IMR-90 (cell line): ENCODE measurements around the gene PTGDS. TPM values are rescaled to one million over a fixed set of nuclear protein-coding genes. Genes with fewer than 3 reads are reported as not detected.

Experiments
- ATAC-seq: fragments of 200-7000 bp; cut with Tn5 transposase; 2 replicates; pipeline ENCODE4 v1.9.1; 2020; ENCODE audit warnings: low read depth, mild to moderate bottlenecking, moderate library complexity
- BruUV-seq: library from RNA; stranded (reverse); fragments of 400-500 nt; replicated peaks from 2 replicates; lab custom pipeline; 2021; lab: Mats Ljungman, UMichigan
- CTCF ChIA-PET: fragments of 300-600 bp; formaldehyde crosslinking; extraction: SDS; loops from one replicate; lab custom pipeline; 2021; ENCODE audit warnings: antibody characterized with exemption; lab: Yijun Ruan, JAX
- POLR2A ChIA-PET: fragments of 300-600 bp; sonication (Branson Sonifier 250); formaldehyde crosslinking; loops from one replicate; lab custom pipeline; 2022; ENCODE audit warnings: antibody characterized with exemption; ENCODE audit not compliant: unreplicated experiment; lab: Charles Lee
- DNase-seq: peaks from one replicate; pipeline ENCODE4 v3.0.0; 2013
- H2AFZ ChIP-seq: replicated peaks from 2 replicates; pipeline ENCODE3; 2013; ENCODE audit warnings: low read length, mild to moderate bottlenecking; ENCODE audit not compliant: poor library complexity
- H2AK5ac ChIP-seq: 2 replicates; pipeline ENCODE4 v1.6.1; 2013; ENCODE audit warnings: low read depth, low read length, inconsistent platforms
- H2AK9ac ChIP-seq: replicated peaks from 2 replicates; pipeline ENCODE3; 2013; ENCODE audit warnings: mild to moderate bottlenecking, low read depth, low read length, moderate library complexity; ENCODE audit not compliant: poor library complexity
- H2BK120ac ChIP-seq: 2 replicates; pipeline ENCODE4 v1.6.1; 2013; ENCODE audit warnings: low read depth, low read length, inconsistent platforms
- H2BK15ac ChIP-seq: 3 replicates; pipeline ENCODE4 v1.6.1; 2013; ENCODE audit warnings: low read depth, low read length, inconsistent platforms
- H2BK20ac ChIP-seq: 2 replicates; pipeline ENCODE4 v1.6.1; 2013; ENCODE audit warnings: low read depth, mild to moderate bottlenecking, inconsistent platforms, low read length, moderate library complexity
- H2BK5ac ChIP-seq: 2 replicates; pipeline ENCODE4 v1.6.1; 2013; ENCODE audit warnings: mild to moderate bottlenecking, low read depth, low read length, inconsistent platforms; ENCODE audit not compliant: poor library complexity, severe bottlenecking
- H3K14ac ChIP-seq: replicated peaks from 2 replicates; pipeline ENCODE4 v1.6.1; 2013; ENCODE audit warnings: low read depth, low read length, inconsistent platforms
- H3K18ac ChIP-seq: 2 replicates; pipeline ENCODE4 v1.6.1; 2013; ENCODE audit warnings: low read depth, low read length, control low read depth
- H3K23ac ChIP-seq: 2 replicates; pipeline ENCODE4 v1.6.1; 2013; ENCODE audit warnings: low read depth, low read length, inconsistent platforms
- H3K27ac ChIP-seq: 2 replicates; pipeline ENCODE4 v1.5.1; 2013; ENCODE audit warnings: mild to moderate bottlenecking, control low read depth, low read length; ENCODE audit not compliant: insufficient read depth
- H3K27me3 ChIP-seq: 2 replicates; pipeline ENCODE4 v1.6.1; 2013; ENCODE audit warnings: low read length; ENCODE audit not compliant: control insufficient read depth, insufficient read depth
- H3K36me3 ChIP-seq: 2 replicates; pipeline ENCODE4 v1.6.1; 2013; ENCODE audit warnings: low read length, mixed read lengths; ENCODE audit not compliant: control insufficient read depth, insufficient read depth
- H3K4ac ChIP-seq: 2 replicates; pipeline ENCODE4 v1.6.1; 2013; ENCODE audit warnings: low read depth, low read length, inconsistent platforms
- H3K4me1 ChIP-seq: 2 replicates; pipeline ENCODE4 v1.6.1; 2013; ENCODE audit warnings: low read length, mixed read lengths; ENCODE audit not compliant: control insufficient read depth, insufficient read depth
- H3K4me2 ChIP-seq: 2 replicates; pipeline ENCODE4 v1.6.1; 2013; ENCODE audit warnings: low read depth, mild to moderate bottlenecking, control low read depth, low read length, moderate library complexity
- H3K4me3 ChIP-seq: 2 replicates; pipeline ENCODE4 v1.5.1; 2013; ENCODE audit warnings: low read depth, mild to moderate bottlenecking, control low read depth, low read length, moderate library complexity; ENCODE audit not compliant: insufficient read depth
- H3K56ac ChIP-seq: 2 replicates; pipeline ENCODE4 v1.6.1; 2013; ENCODE audit warnings: low read length, inconsistent platforms; ENCODE audit not compliant: insufficient read depth; ENCODE audit errors: extremely low read depth
- H3K79me1 ChIP-seq, 2 experiments: 2 replicates each; pipeline ENCODE4 v1.6.1; 2013; ENCODE audit warnings: low read length in 2 of 2, inconsistent platforms in 1 of 2, low read depth in 1 of 2
- H3K9ac ChIP-seq: 2 replicates; pipeline ENCODE4 v1.6.1; 2013; ENCODE audit warnings: low read depth, low read length, control low read depth
- H3K9me1 ChIP-seq: 2 replicates; pipeline ENCODE4 v1.6.1; 2013; ENCODE audit warnings: low read length, inconsistent platforms; ENCODE audit not compliant: insufficient read depth
- H3K9me3 ChIP-seq: 2 replicates; pipeline ENCODE4 v1.6.1; 2013; ENCODE audit warnings: low read length; ENCODE audit not compliant: control insufficient read depth, insufficient read depth
- H4K20me1 ChIP-seq: 2 replicates; pipeline ENCODE4 v1.6.1; 2013; ENCODE audit warnings: low read length, inconsistent platforms; ENCODE audit not compliant: insufficient read depth
- H4K5ac ChIP-seq: 2 replicates; pipeline ENCODE4 v1.6.1; 2013; ENCODE audit warnings: mild to moderate bottlenecking, low read depth, low read length, control low read depth
- H4K8ac ChIP-seq, 2 experiments: 2 replicates each; pipeline ENCODE4 v1.6.1; 2013; ENCODE audit warnings: low read depth in 2 of 2, low read length in 2 of 2, control low read depth in 1 of 2, inconsistent platforms in 1 of 2
- H4K91ac ChIP-seq: 2 replicates; pipeline ENCODE4 v1.6.1; 2013; ENCODE audit warnings: low read depth, low read length, inconsistent platforms; ENCODE audit not compliant: insufficient read depth
- RCOR1 ChIP-seq: IDR thresholded peaks from 2 replicates; pipeline ENCODE4 v1.6.1; 2012; ENCODE audit warnings: mild to moderate bottlenecking, low read length, improper control_type of control experiment; ENCODE audit not compliant: insufficient replicate concordance
- WGBS, 2 experiments: methylation state at CpG; one replicate each; pipeline versions ENCODE4 v1.1.5 to v1.1.7; 2013; ENCODE audit warnings: missing lambda C conversion rate in 2 of 2; ENCODE audit not compliant: insufficient read length in 1 of 2; ENCODE audit errors: extremely low coverage in 2 of 2; 5-methylcytosine and 5-hydroxymethylcytosine counted together
- dilution Hi-C: fragments of 300-500 bp; cut with HindIII; formaldehyde crosslinking; loops from one replicate; pipeline ENCODE4 v1.14.3; 2018; ENCODE audit warnings: low sequenced_read_pairs; ENCODE audit not compliant: unreplicated experiment
- in situ Hi-C: fragments of 300-500 bp; cut with MboI; formaldehyde crosslinking; loops from 3 replicates; pipeline ENCODE4 v1.14.3; 2019; ENCODE audit warnings: low sequenced_read_pairs, inconsistent platforms, mixed read lengths
- intact Hi-C: fragments of 100-400 bp; cut with micrococcal nuclease; formaldehyde crosslinking; loops from 2 replicates; pipeline ENCODE4 v1.10.0; 2022
- polyA plus RNA-seq, 3 experiments: library from polyadenylated mRNA; depleted of rRNA; stranded (reverse); fragments of >200 nt; gene quantifications; 2 replicates each; pipeline ENCODE4 v1.2.3, GENCODE V29; 2012; ENCODE audit warnings: low replicate concordance in 1 of 3
- total RNA-seq: library from RNA; depleted of rRNA; stranded (reverse); fragments of >200 nt; gene quantifications from 2 replicates; pipeline ENCODE4 v1.2.3, GENCODE V29; 2012
- TF ChIP-seq, protein P1 (sequence below): fragments of 150-350 bp; IDR thresholded peaks from 2 replicates; pipeline ENCODE4 v1.6.1; 2017; ENCODE audit warnings: mild to moderate bottlenecking, antibody characterized with exemption, low read length, low read depth

Gene PTGDS
- total and polyA plus RNA-seq, 2 of the 4 experiments (the other 2 are of a cell fraction), result 1.2 TPM; not detected in 1

DNA sequence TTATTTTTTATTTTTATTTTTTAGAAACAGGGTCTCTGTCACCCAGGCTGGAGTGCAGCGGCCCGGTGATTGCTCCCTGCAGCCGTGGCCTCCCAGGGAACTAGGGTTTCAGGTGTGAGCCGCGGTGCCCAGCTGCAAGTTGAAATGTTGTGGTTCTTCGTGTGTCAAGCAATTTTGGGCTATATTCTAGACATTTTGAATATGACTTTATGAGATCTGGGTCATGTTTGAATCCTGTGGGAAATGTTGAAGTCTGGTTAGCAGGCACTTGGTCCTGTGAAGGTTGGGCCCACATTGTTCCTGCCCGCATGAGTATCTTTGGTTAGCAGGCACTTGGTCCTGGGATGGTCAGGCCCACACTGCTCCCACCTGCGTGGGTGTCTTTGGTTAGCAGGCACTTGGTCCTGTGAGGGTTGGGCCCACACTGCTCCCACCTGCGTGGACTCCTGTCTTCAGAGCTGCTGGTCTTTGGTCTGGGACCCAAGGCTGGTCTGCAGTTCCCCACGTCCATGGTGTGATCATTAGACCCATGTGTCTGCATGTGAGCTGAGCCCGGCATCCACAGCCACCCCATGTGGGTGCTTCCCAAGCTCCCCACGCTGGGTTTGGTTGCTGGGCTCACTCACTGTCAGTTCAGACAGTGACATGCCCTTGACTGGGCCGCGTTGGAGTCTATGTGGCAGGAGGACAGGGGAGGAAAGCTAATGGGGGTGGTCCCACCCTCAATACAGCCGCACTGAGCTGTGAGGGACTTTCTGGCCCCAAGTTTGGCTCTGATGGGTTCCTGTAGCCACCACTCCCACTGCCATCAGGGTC, 39.9 kb upstream of the PTGDS start (continued):
- TF ChIP-seq, protein P1, sequence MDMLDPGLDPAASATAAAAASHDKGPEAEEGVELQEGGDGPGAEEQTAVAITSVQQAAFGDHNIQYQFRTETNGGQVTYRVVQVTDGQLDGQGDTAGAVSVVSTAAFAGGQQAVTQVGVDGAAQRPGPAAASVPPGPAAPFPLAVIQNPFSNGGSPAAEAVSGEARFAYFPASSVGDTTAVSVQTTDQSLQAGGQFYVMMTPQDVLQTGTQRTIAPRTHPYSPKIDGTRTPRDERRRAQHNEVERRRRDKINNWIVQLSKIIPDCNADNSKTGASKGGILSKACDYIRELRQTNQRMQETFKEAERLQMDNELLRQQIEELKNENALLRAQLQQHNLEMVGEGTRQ, result no peak

DNA sequence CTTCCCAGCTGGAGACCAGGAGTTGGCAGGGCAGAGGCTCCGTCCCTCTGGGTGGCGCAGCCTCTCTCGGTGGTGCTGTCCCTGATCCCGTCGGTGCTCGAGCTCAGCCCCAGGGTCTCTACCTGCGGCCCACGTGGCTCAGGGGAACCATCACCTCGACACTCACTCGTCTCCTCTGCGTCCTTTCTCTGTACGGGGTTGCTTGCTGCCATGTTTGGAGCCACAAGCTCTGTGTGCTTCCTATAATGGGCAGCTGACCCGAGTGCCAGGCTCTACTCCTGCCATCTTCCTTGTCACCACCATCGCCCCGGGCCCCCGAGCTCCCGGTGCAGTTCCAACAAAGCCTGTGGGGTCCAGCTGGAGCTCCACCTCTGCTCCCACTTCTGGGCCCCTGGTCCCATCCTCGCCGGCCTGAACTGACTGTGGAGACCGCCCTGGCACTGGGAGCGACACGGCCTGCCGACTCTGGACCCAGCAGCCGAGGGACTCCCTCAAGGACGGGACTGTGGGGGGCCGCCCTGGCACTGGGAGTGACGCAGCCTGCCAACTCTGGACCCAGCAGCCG, 37.8 kb upstream of the PTGDS start:
- H3K18ac ChIP-seq, result no peak overlapping the region
- no peaks in the 10 kb centered on the region for H3K27me3 ChIP-seq
- peaks cover 4% of the 10 kb centered on the region for H3K4me1 ChIP-seq
- no peak overlapping the region for H2AK9ac ChIP-seq
- H2BK5ac ChIP-seq, result no peak overlapping the region
- 0 out of 2 replicates have a peak, but pooled peaks cover 4% of the 10 kb centered on the region for H3K9me1 ChIP-seq
- CTCF ChIA-PET, result no interaction called here
- POLR2A ChIA-PET, result no interaction called here
- H3K9ac ChIP-seq, result no peak overlapping the region
- WGBS, 2 experiments, result 90% methylated on average over 15 of the region's 28 CpGs; no CpG with 5 or more reads in 1 of the 2 experiments
- dilution Hi-C loops, result no loop called here
- H2BK20ac ChIP-seq, result no peak overlapping the region
- no peak overlapping the region for H3K4ac ChIP-seq
- H4K91ac ChIP-seq, result no peak overlapping the region
- no TSS peak for BruUV-seq
- no peak overlapping the region for H2AK5ac ChIP-seq
- H4K5ac ChIP-seq, result no peak overlapping the region
- no peak overlapping the region for H3K4me2 ChIP-seq
- H2BK120ac ChIP-seq, result no peak overlapping the region
- intact Hi-C loops, result no loop called here
- H3K9me3 ChIP-seq, result no peaks in the 10 kb centered on the region
- no peak overlapping the region for H3K23ac ChIP-seq
- ATAC-seq, result no peak
- no peak overlapping the region for H3K27ac ChIP-seq
- H3K14ac ChIP-seq, result no peak overlapping the region
- peaks cover 22% of the 10 kb centered on the region for H4K20me1 ChIP-seq
- peak overlapping the region; percentile 35 for H2AFZ ChIP-seq
- no peak for DNase-seq
- H4K8ac ChIP-seq, result no peak overlapping the region
- peaks cover 8 to 44% of the 10 kb centered on the region in 2 experiments for H3K79me1 ChIP-seq
- in situ Hi-C loops, result no loop called here
- no peak overlapping the region for H2BK15ac ChIP-seq
- TF ChIP-seq RCOR1, result no peak
- no peak overlapping the region for H3K4me3 ChIP-seq
- no peak overlapping the region for H3K56ac ChIP-seq
- H3K36me3 ChIP-seq, result peaks cover 48% of the 10 kb centered on the region
